ENCODE results near the gene SCAPER. TPM values are rescaled to one million over a fixed set of nuclear protein-coding genes. Genes with fewer than 3 reads are reported as not detected.
"Not testable (repeated sequence)": the region's sequence is repeated elsewhere in the genome, so short reads cannot be mapped to it uniquely, and the experiment has no call there.

SCAPER gene
- total RNA-seq, 1 experiment from 2014 or later, result 15.3 TPM

DNA sequence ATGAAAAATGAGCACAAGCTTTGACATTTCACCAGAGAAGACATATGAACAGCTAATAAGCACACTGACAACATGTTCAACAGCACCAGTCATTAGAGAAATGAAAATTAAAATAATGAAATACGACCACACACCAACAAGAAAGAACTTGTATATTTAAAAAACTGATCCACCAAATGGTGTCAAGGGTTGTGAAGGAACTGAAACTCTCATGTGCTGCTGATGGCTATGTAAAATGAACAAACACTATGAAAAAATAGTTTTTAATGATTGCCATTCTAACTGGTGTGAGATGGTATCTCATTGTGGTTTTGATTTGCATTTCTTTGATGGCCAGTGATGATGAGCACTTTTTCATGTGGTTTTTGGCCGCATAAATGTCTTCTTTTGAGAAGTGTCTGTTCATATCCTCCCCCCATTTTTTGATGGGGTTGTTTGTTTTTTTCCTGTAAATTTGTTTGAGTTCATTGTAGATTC, 193.8 kb downstream of the SCAPER start:
- BruUV-seq (replicated peaks), result no TSS peak
- DNase-seq (ENCODE audit: low read depth, low spot score), result no peak
- CTCF ChIA-PET, result no interaction called here

DNA sequence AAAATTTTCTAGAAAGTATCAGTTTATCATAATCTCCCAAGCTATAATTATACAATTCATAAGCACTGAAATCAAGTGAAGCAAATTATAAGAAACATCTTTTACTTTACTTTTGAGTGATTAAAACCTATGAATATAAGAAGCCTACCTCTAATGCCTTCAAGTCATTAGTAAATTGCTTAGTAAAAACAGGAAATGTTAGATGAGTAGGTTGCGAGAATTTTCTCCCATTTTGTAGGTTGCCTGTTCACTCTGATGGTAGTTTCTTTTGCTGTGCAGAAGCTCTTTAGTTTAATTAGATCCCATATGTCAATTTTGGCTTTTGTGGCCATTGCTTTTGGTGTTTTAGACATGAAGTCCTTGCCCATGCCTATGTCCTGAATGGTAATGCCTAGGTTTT, 201.1 kb downstream of the SCAPER start:
- POLR2A ChIA-PET; intact Hi-C loops (cut with micrococcal nuclease; ENCODE audit: unreplicated experiment); DNase-seq (ENCODE audit: low read depth, low spot score); CTCF ChIA-PET; H3K36me3 ChIP-seq (ENCODE audit: control insufficient read depth, insufficient read depth, low read length); ATAC-seq; H3K9me3 ChIP-seq (ENCODE audit: control insufficient read depth, insufficient read depth, low read depth, low read length); H3K4me1 ChIP-seq (ENCODE audit: control insufficient read depth, insufficient read depth, low read length); H3K4me3 ChIP-seq (ENCODE audit: low read depth in 2 of 2, low read length in 2 of 2); BruUV-seq (replicated peaks); in situ Hi-C loops (cut with HindIII; ENCODE audit: low pct_unique_long_range_greater_than_20kb, low sequenced_read_pairs); H3K27me3 ChIP-seq (ENCODE audit: control insufficient read depth, insufficient read depth, low read length); H3K27ac ChIP-seq (ENCODE audit: low read length): not testable (repeated sequence)

More for the DNA sequence above, 193.8 kb downstream of the SCAPER start:
- POLR2A ChIA-PET, result no interaction called here
- in situ Hi-C loops (cut with HindIII; ENCODE audit: low pct_unique_long_range_greater_than_20kb, low sequenced_read_pairs), result no loop called here
- intact Hi-C loops (cut with micrococcal nuclease; ENCODE audit: unreplicated experiment), result no loop called here
- H3K27me3 ChIP-seq (ENCODE audit: control insufficient read depth, insufficient read depth, low read length), result no peaks in the 10 kb centered on the region
- no peaks in the 10 kb centered on the region for H3K36me3 ChIP-seq (ENCODE audit: control insufficient read depth, insufficient read depth, low read length)
- H3K27ac ChIP-seq (ENCODE audit: low read length), result no peak overlapping the region
- H3K4me1 ChIP-seq (ENCODE audit: control insufficient read depth, insufficient read depth, low read length), result no peaks in the 10 kb centered on the region
- ATAC-seq, result no peak
- H3K4me3 ChIP-seq (ENCODE audit: low read depth in 2 of 2, low read length in 2 of 2), result no peak overlapping the region
- no peaks in the 10 kb centered on the region for H3K9me3 ChIP-seq (ENCODE audit: control insufficient read depth, insufficient read depth, low read depth, low read length)
- TF ChIP-seq POLR2AphosphoS5 (IDR thresholded peaks at IDR 0.05; ENCODE audit: low read depth, low read length) (no peak), SIN3A (IDR thresholded peaks at IDR 0.05; ENCODE audit: borderline replicate concordance, insufficient read depth, low read depth, low read length) (no peak), TCF7L2 (IDR thresholded peaks at IDR 0.05; ENCODE audit: low read depth, low read length) (no peak)
- TF ChIP-seq, protein P1, sequence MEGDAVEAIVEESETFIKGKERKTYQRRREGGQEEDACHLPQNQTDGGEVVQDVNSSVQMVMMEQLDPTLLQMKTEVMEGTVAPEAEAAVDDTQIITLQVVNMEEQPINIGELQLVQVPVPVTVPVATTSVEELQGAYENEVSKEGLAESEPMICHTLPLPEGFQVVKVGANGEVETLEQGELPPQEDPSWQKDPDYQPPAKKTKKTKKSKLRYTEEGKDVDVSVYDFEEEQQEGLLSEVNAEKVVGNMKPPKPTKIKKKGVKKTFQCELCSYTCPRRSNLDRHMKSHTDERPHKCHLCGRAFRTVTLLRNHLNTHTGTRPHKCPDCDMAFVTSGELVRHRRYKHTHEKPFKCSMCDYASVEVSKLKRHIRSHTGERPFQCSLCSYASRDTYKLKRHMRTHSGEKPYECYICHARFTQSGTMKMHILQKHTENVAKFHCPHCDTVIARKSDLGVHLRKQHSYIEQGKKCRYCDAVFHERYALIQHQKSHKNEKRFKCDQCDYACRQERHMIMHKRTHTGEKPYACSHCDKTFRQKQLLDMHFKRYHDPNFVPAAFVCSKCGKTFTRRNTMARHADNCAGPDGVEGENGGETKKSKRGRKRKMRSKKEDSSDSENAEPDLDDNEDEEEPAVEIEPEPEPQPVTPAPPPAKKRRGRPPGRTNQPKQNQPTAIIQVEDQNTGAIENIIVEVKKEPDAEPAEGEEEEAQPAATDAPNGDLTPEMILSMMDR (IDR thresholded peaks at IDR 0.05), result no peak
- TF ChIP-seq, protein P2, sequence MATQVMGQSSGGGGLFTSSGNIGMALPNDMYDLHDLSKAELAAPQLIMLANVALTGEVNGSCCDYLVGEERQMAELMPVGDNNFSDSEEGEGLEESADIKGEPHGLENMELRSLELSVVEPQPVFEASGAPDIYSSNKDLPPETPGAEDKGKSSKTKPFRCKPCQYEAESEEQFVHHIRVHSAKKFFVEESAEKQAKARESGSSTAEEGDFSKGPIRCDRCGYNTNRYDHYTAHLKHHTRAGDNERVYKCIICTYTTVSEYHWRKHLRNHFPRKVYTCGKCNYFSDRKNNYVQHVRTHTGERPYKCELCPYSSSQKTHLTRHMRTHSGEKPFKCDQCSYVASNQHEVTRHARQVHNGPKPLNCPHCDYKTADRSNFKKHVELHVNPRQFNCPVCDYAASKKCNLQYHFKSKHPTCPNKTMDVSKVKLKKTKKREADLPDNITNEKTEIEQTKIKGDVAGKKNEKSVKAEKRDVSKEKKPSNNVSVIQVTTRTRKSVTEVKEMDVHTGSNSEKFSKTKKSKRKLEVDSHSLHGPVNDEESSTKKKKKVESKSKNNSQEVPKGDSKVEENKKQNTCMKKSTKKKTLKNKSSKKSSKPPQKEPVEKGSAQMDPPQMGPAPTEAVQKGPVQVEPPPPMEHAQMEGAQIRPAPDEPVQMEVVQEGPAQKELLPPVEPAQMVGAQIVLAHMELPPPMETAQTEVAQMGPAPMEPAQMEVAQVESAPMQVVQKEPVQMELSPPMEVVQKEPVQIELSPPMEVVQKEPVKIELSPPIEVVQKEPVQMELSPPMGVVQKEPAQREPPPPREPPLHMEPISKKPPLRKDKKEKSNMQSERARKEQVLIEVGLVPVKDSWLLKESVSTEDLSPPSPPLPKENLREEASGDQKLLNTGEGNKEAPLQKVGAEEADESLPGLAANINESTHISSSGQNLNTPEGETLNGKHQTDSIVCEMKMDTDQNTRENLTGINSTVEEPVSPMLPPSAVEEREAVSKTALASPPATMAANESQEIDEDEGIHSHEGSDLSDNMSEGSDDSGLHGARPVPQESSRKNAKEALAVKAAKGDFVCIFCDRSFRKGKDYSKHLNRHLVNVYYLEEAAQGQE (IDR thresholded peaks at IDR 0.05; ENCODE audit: insufficient read depth in 1 of 2, low read depth in 2 of 2, low read length in 1 of 2), result no peak

DNA sequence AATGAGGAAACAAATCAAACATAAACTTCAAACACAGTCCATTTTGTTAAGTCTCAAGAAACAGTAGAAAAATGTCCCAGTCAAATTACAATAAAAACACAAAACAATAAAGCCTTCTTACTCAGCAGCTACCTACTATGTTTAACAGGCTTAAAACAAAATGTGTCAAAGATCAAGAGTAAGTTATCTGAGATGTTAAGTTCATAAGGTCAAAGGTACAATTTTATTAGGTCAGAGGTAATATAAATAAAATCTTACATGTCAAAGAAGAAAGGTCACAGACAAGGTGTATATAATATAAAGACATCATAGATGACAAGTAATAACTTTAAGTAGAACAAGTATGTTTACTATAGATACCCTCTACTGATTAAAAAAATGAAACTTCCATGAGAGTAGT, 208.3 kb downstream of the SCAPER start:
- Histone ChIP-seq H3K36me3 (ENCODE audit: control insufficient read depth, insufficient read depth, low read length) (no peaks in the 10 kb centered on the region), H3K4me1 (ENCODE audit: control insufficient read depth, insufficient read depth, low read length) (no peaks in the 10 kb centered on the region), H3K4me3 (ENCODE audit: low read depth in 2 of 2, low read length in 2 of 2) (no peak overlapping the region), H3K9me3 (ENCODE audit: control insufficient read depth, insufficient read depth, low read depth, low read length) (no peaks in the 10 kb centered on the region), H3K27ac (ENCODE audit: low read length) (no peak overlapping the region), H3K27me3 (ENCODE audit: control insufficient read depth, insufficient read depth, low read length) (no peaks in the 10 kb centered on the region)
- TF ChIP-seq POLR2AphosphoS5 (IDR thresholded peaks at IDR 0.05; ENCODE audit: low read depth, low read length) (no peak), TCF7L2 (IDR thresholded peaks at IDR 0.05; ENCODE audit: low read depth, low read length) (no peak), SIN3A (IDR thresholded peaks at IDR 0.05; ENCODE audit: borderline replicate concordance, insufficient read depth, low read depth, low read length) (no peak)
- TF ChIP-seq, protein P1 (IDR thresholded peaks at IDR 0.05), result no peak
- TF ChIP-seq, protein P2 (IDR thresholded peaks at IDR 0.05; ENCODE audit: insufficient read depth in 1 of 2, low read depth in 2 of 2, low read length in 1 of 2), result no peak
- ChIA-PET POLR2A (no interaction called here), CTCF (no interaction called here)
- intact Hi-C loops (cut with micrococcal nuclease; ENCODE audit: unreplicated experiment), result no loop called here
- DNase-seq (ENCODE audit: low read depth, low spot score), result no peak
- BruUV-seq (replicated peaks), result no TSS peak
- no peak for ATAC-seq
- in situ Hi-C loops (cut with HindIII; ENCODE audit: low pct_unique_long_range_greater_than_20kb, low sequenced_read_pairs), result no loop called here

DNA sequence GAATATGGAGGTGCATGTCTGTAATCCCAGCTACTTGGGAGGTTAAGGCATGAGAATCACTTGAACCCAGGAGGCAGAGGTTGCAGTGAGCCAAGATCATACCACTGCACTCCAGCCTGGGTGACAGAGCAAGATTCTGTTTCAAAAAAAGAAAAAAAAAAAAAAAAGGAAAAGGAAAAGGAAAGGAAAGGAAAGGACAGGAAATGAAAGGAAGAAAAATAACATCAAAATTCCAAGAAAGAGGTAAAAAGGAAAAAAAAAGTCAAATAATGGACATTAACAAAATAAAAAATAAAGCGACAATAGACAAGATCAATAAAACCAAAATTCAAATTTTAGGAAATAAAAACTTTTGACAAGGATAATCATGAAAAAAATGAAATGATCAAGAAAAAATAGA, 212.6 kb downstream of the SCAPER start:
- POLR2A ChIA-PET; H3K4me1 ChIP-seq (ENCODE audit: control insufficient read depth, insufficient read depth, low read length); H3K27ac ChIP-seq (ENCODE audit: low read length); ATAC-seq; DNase-seq (ENCODE audit: low read depth, low spot score); H3K36me3 ChIP-seq (ENCODE audit: control insufficient read depth, insufficient read depth, low read length); H3K27me3 ChIP-seq (ENCODE audit: control insufficient read depth, insufficient read depth, low read length); BruUV-seq (replicated peaks); H3K9me3 ChIP-seq (ENCODE audit: control insufficient read depth, insufficient read depth, low read depth, low read length); intact Hi-C loops (cut with micrococcal nuclease; ENCODE audit: unreplicated experiment); H3K4me3 ChIP-seq (ENCODE audit: low read depth in 2 of 2, low read length in 2 of 2); in situ Hi-C loops (cut with HindIII; ENCODE audit: low pct_unique_long_range_greater_than_20kb, low sequenced_read_pairs); CTCF ChIA-PET: not testable (repeated sequence)
